GM23338 (cell line): ENCODE data around the gene ADGRL3. TPM values are rescaled to one million over a fixed set of nuclear protein-coding genes. Genes with fewer than 3 reads are reported as not detected.

ENCODE experiments used
- ATAC-seq: fragments of 200-7000 bp; cut with Tn5 transposase; 3 replicates; pipeline ENCODE4 v1.9.1; 2020
- DNase-seq: peaks from one replicate; pipeline ENCODE4 v3.0.0-alpha.2; 2015; ENCODE audit warnings: low spot score
- H2AFZ ChIP-seq: fragments of 200-600 bp; sonication (generic); 2 replicates; pipeline ENCODE4 v1.8.0; 2016; ENCODE audit warnings: antibody characterized with exemption, mild to moderate bottlenecking, moderate library complexity
- H3F3A ChIP-seq: fragments of 200-600 bp; sonication (generic); replicated peaks from 2 replicates; pipeline ENCODE4 v1.8.0; 2017; ENCODE audit warnings: antibody characterized with exemption, mixed run types, low read depth
- H3K27ac ChIP-seq: fragments of 200-600 bp; sonication (generic); 2 replicates; pipeline ENCODE4 v1.6.1; 2016; ENCODE audit warnings: low read depth
- H3K27me3 ChIP-seq: fragments of 200-600 bp; sonication (generic); 2 replicates; pipeline ENCODE4 v1.8.0; 2016; ENCODE audit warnings: mild to moderate bottlenecking, mixed run types, moderate library complexity; ENCODE audit not compliant: insufficient read depth
- H3K36me3 ChIP-seq: fragments of 200-600 bp; sonication (generic); 2 replicates; pipeline ENCODE4 v1.8.0; 2016; ENCODE audit warnings: mild to moderate bottlenecking; ENCODE audit not compliant: insufficient read depth
- H3K4me1 ChIP-seq: fragments of 200-600 bp; sonication (generic); 2 replicates; pipeline ENCODE4 v1.8.0; 2016; ENCODE audit warnings: mild to moderate bottlenecking, moderate library complexity; ENCODE audit not compliant: insufficient read depth
- H3K4me2 ChIP-seq: fragments of 200-600 bp; sonication (generic); 2 replicates; pipeline ENCODE4 v1.7.1; 2017; ENCODE audit warnings: mixed run types
- H3K4me3 ChIP-seq: fragments of 200-600 bp; sonication (generic); 2 replicates; pipeline ENCODE4 v1.6.1; 2016; ENCODE audit warnings: mixed run types
- H3K79me2 ChIP-seq: fragments of 200-600 bp; sonication (generic); replicated peaks from 2 replicates; pipeline ENCODE4 v1.8.0; 2017; ENCODE audit warnings: mild to moderate bottlenecking; ENCODE audit not compliant: insufficient read depth
- H3K9me2 ChIP-seq: fragments of 200-600 bp; sonication (generic); 2 replicates; pipeline ENCODE4 v1.8.0; 2017; ENCODE audit not compliant: insufficient read depth
- H4K20me1 ChIP-seq: fragments of 200-600 bp; sonication (generic); replicated peaks from 2 replicates; pipeline ENCODE4 v1.8.0; 2017; ENCODE audit warnings: mild to moderate bottlenecking; ENCODE audit not compliant: insufficient read depth
- H3K27ac Mint-ChIP-seq: 2 replicates; pipeline ENCODE4 v1.8.0; 2020; ENCODE audit warnings: inconsistent platforms, mild to moderate bottlenecking, moderate library complexity, mixed read lengths
- H3K27me3 Mint-ChIP-seq: 3 replicates; pipeline ENCODE4 v1.8.0; 2022; ENCODE audit warnings: low read depth, mild to moderate bottlenecking, moderate library complexity, mixed read lengths, inconsistent platforms; ENCODE audit not compliant: insufficient read depth, poor library complexity
- H3K36me3 Mint-ChIP-seq: 3 replicates; pipeline ENCODE4 v1.8.0; 2021; ENCODE audit warnings: low read depth, mild to moderate bottlenecking, inconsistent platforms, moderate library complexity, mixed read lengths
- H3K4me1 Mint-ChIP-seq: 3 replicates; pipeline ENCODE4 v1.8.0; 2020; ENCODE audit warnings: mild to moderate bottlenecking, inconsistent platforms, mixed read lengths
- H3K4me3 Mint-ChIP-seq: 3 replicates; pipeline ENCODE4 v1.8.0; 2021; ENCODE audit warnings: moderate library complexity, mild to moderate bottlenecking, inconsistent platforms, mixed read lengths
- H3K9me3 Mint-ChIP-seq: 3 replicates; pipeline ENCODE4 v1.8.0; 2020; ENCODE audit warnings: moderate library complexity, mild to moderate bottlenecking, inconsistent platforms, mixed read lengths
- CREB1 ChIP-seq: fragments of 250-450 bp; sonication (Bioruptor Pico); IDR thresholded peaks from 2 replicates; pipeline ENCODE4 v1.5.0; 2020; ENCODE audit warnings: low read depth, mild to moderate bottlenecking, moderate library complexity
- CTCF ChIP-seq, 2 experiments: fragments of 200-600 bp in 1 of 2; sonication (generic) in 1 of 2; conservative IDR thresholded peaks; 2 replicates each; pipeline versions ENCODE4 v1.5.1 to v1.6.1; 2016 to 2017; ENCODE audit warnings: antibody characterized with exemption in 2 of 2, low read depth in 2 of 2, mild to moderate bottlenecking in 2 of 2, moderate library complexity in 1 of 2
- ETS1 ChIP-seq: IDR thresholded peaks from 2 replicates; pipeline ENCODE4 v1.6.1; 2016; ENCODE audit warnings: antibody characterized with exemption
- NANOG ChIP-seq: IDR thresholded peaks from 2 replicates; pipeline ENCODE4 v1.6.1; 2016; ENCODE audit warnings: antibody characterized with exemption, borderline replicate concordance
- POLR2AphosphoS5 ChIP-seq: IDR thresholded peaks from 2 replicates; pipeline ENCODE4 v1.6.1; 2016; ENCODE audit warnings: antibody characterized with exemption, low read depth
- STAT1 ChIP-seq: IDR thresholded peaks from one replicate; pipeline ENCODE4 v1.6.1; 2016; ENCODE audit warnings: antibody characterized with exemption; ENCODE audit not compliant: unreplicated experiment
- ZNF114 ChIP-seq: fragments of 250-450 bp; sonication (Bioruptor Pico); IDR thresholded peaks from 2 replicates; pipeline ENCODE4 v1.5.0; 2020; ENCODE audit warnings: mild to moderate bottlenecking, moderate library complexity
- polyA plus RNA-seq: library from polyadenylated mRNA; unstranded; fragments of >200 nt; fragmentation: Nextera tagmentation; extraction: Ambion mirVana; gene quantifications from 2 replicates; pipeline ENCODE4 v1.2.1, GENCODE V29; 2016
- total RNA-seq: library from RNA; depleted of rRNA; stranded (reverse); fragments of >200 nt; shearing (Covaris generic); gene quantifications from 2 replicates; pipeline ENCODE4 v1.2.3, GENCODE V29; 2014
- TF ChIP-seq, protein P1 (sequence below): IDR thresholded peaks from one replicate; pipeline ENCODE4 v1.6.1; 2018; ENCODE audit warnings: antibody characterized with exemption; ENCODE audit not compliant: unreplicated experiment

The ADGRL3 gene
- total and polyA plus RNA-seq, 2 experiments from 2014 or later = 9.7 to 16.5 TPM

GRCh38 chr4:61918987-61919386, 718.9 kb downstream of the ADGRL3 start:
- Histone ChIP-seq H3K79me2 (no peaks in the 10 kb centered on the region), H3K4me3 (no peak overlapping the region), H3F3A (no peaks in the 10 kb centered on the region), H3K27ac (no peak overlapping the region), H3K9me2 (no peaks in the 10 kb centered on the region), H3K27me3 (no peaks in the 10 kb centered on the region), H3K4me2 (no peak overlapping the region), H3K36me3 (no peaks in the 10 kb centered on the region), H4K20me1 (no peaks in the 10 kb centered on the region), H3K4me1 (peaks cover 39% of the 10 kb centered on the region), H2AFZ (no peak overlapping the region)
- Mint-ChIP-seq H3K9me3 (no peaks in the 10 kb centered on the region), H3K4me3 (no peak overlapping the region), H3K4me1 (peaks cover 37% of the 10 kb centered on the region), H3K27me3 (no peaks in the 10 kb centered on the region), H3K36me3 (peaks cover 5% of the 10 kb centered on the region; the same call in 1 of the 3 replicates), H3K27ac (no peak overlapping the region)
- TF ChIP-seq, protein P1, sequence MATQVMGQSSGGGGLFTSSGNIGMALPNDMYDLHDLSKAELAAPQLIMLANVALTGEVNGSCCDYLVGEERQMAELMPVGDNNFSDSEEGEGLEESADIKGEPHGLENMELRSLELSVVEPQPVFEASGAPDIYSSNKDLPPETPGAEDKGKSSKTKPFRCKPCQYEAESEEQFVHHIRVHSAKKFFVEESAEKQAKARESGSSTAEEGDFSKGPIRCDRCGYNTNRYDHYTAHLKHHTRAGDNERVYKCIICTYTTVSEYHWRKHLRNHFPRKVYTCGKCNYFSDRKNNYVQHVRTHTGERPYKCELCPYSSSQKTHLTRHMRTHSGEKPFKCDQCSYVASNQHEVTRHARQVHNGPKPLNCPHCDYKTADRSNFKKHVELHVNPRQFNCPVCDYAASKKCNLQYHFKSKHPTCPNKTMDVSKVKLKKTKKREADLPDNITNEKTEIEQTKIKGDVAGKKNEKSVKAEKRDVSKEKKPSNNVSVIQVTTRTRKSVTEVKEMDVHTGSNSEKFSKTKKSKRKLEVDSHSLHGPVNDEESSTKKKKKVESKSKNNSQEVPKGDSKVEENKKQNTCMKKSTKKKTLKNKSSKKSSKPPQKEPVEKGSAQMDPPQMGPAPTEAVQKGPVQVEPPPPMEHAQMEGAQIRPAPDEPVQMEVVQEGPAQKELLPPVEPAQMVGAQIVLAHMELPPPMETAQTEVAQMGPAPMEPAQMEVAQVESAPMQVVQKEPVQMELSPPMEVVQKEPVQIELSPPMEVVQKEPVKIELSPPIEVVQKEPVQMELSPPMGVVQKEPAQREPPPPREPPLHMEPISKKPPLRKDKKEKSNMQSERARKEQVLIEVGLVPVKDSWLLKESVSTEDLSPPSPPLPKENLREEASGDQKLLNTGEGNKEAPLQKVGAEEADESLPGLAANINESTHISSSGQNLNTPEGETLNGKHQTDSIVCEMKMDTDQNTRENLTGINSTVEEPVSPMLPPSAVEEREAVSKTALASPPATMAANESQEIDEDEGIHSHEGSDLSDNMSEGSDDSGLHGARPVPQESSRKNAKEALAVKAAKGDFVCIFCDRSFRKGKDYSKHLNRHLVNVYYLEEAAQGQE = no peak
- TF ChIP-seq ETS1 = no peak
- TF ChIP-seq STAT1 = no peak
- TF ChIP-seq NANOG = no peak
- no peak for DNase-seq
- no peak for ATAC-seq

- Histone ChIP-seq H3K4me1 (peaks cover 35% of the 10 kb centered on the region), H3F3A (no peaks in the 10 kb centered on the region), H3K79me2 (no peaks in the 10 kb centered on the region), H3K36me3 (no peaks in the 10 kb centered on the region), H3K27ac (no peak overlapping the region), H2AFZ (no peak overlapping the region), H3K9me2 (no peaks in the 10 kb centered on the region), H3K4me2 (no peak overlapping the region), H3K27me3 (no peaks in the 10 kb centered on the region), H4K20me1 (no peaks in the 10 kb centered on the region), H3K4me3 (no peak overlapping the region)
- Mint-ChIP-seq H3K9me3 (no peaks in the 10 kb centered on the region), H3K4me1 (peaks cover 32% of the 10 kb centered on the region), H3K4me3 (no peak overlapping the region), H3K27ac (no peak overlapping the region), H3K36me3 (peaks cover 5% of the 10 kb centered on the region; the same call in 1 of the 3 replicates), H3K27me3 (no peaks in the 10 kb centered on the region)
- DNase-seq (no peak), ATAC-seq (no peak)
- TF ChIP-seq CTCF (conservative IDR thresholded peaks at IDR 0.05; ENCODE audit: low read depth in 2 of 2) (no peak), NANOG (no peak), ZNF114 (CRISPR knock-in tag) (no peak), POLR2AphosphoS5 (no peak), CREB1 (no peak), ETS1 (no peak), STAT1 (no peak)
Observed at GRCh38 chr4:61919561-61919960, 719.4 kb downstream of the ADGRL3 start.
